ENCODE measurements around the gene CBARP. TPM values are rescaled to one million over a fixed set of nuclear protein-coding genes. Genes with fewer than 3 reads are reported as not detected.
"Not testable (repeated sequence)": the region's sequence is repeated elsewhere in the genome, so short reads cannot be mapped to it uniquely, and the experiment has no call there.

CBARP gene
- total and polyA plus RNA-seq, 2 of the 13 experiments (the other 11 are each of a cell fraction or from before 2014, with no cell fraction given), result 1.2 to 1.4 TPM

DNA sequence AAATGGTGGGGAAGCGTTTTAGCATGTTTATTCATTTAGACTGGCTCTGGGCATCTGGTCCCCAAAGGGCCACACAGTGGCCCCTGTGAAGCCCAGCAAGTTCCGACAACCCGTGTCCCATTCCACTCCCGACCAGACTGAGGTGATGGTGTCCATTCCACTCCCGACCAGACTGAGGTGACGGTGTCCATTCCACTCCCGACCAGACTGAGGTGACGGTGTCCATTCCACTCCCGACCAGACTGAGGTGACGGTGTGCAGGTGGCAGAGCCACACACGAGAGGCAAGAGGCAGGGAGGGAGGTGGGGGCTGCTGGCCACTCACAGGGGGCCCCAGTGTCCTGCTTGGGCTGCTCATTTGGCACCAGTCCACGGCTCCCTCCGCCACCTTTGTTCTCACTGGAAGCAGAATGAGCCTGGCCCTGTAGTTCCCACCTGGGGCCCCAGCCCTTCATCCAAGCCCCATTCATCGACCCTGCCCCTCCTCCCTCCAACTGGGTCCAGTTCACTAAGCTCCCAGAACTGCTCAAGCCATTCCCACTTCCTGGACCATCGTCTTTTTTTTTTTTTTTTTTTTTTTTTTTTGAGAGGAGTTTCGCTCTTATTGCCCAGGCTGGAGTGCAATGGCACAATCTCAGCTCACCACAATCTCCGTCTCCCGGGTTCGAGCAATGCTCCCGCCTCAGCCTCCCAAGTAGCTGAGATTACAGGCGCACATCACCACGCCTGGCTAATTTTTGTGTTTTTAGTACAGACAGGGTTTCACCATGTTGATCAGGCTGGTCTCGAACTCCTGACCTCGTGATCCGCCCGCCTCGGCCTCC lies 8.7 kb upstream of the CBARP start (continued):
- TF ChIP-seq NR2F6 (IDR thresholded peaks at IDR 0.05) (peak; percentile 64), NR2F6 (CRISPR knock-in tag; IDR thresholded peaks at IDR 0.05) (peak; percentile 46), ZBTB7A (CRISPR knock-in tag; IDR thresholded peaks at IDR 0.05) (peak; percentile 68; the same call in 1 of the 2 replicates), ZNF598 (CRISPR knock-in tag; IDR thresholded peaks at IDR 0.05; ENCODE audit: borderline replicate concordance) (peak; percentile 72; the same call in 1 of the 2 replicates), TOPORS (CRISPR knock-in tag; IDR thresholded peaks at IDR 0.05) (0 out of 2 replicates have a peak, but pooled peaks have one; percentile 27), GABPA (CRISPR knock-in tag; IDR thresholded peaks at IDR 0.05; ENCODE audit: low read depth) (peak; percentile 40; the same call in 1 of the 2 replicates), CC2D1A (CRISPR knock-in tag; IDR thresholded peaks at IDR 0.05) (0 out of 2 replicates have a peak, but pooled peaks have one; percentile 47), RXRB (CRISPR knock-in tag; IDR thresholded peaks at IDR 0.05; ENCODE audit: borderline replicate concordance) (peak; percentile 83), TCF7 (IDR thresholded peaks at IDR 0.05; ENCODE audit: low read depth) (peak; percentile 16; the same call in 1 of the 2 replicates), NFE2L1 (CRISPR knock-in tag; IDR thresholded peaks at IDR 0.05; ENCODE audit: borderline replicate concordance) (0 out of 2 replicates have a peak, but pooled peaks have one; percentile 24), HDAC2 (CRISPR knock-in tag; IDR thresholded peaks at IDR 0.05) (peak; percentile 50; the same call in 1 of the 2 replicates), SKI (IDR thresholded peaks at IDR 0.05; ENCODE audit: partially characterized antibody) (peak; percentile 10), SOX6 (CRISPR knock-in tag; IDR thresholded peaks at IDR 0.05) (peak; percentile 85)
- TF ChIP-seq, protein P1, sequence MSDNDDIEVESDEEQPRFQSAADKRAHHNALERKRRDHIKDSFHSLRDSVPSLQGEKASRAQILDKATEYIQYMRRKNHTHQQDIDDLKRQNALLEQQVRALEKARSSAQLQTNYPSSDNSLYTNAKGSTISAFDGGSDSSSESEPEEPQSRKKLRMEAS (IDR thresholded peaks at IDR 0.05), result peak; percentile 50
- TF ChIP-seq, protein P2, sequence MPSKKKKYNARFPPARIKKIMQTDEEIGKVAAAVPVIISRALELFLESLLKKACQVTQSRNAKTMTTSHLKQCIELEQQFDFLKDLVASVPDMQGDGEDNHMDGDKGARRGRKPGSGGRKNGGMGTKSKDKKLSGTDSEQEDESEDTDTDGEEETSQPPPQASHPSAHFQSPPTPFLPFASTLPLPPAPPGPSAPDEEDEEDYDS (CRISPR knock-in tag; IDR thresholded peaks at IDR 0.05), result 0 out of 2 replicates have a peak, but pooled peaks have one; percentile 48
- not testable (repeated sequence) for TF ChIP-seq GABPA (IDR thresholded peaks at IDR 0.05; ENCODE audit: low read depth, low read length); SOX6 (IDR thresholded peaks at IDR 0.05)
- TF ChIP-seq, protein P3, sequence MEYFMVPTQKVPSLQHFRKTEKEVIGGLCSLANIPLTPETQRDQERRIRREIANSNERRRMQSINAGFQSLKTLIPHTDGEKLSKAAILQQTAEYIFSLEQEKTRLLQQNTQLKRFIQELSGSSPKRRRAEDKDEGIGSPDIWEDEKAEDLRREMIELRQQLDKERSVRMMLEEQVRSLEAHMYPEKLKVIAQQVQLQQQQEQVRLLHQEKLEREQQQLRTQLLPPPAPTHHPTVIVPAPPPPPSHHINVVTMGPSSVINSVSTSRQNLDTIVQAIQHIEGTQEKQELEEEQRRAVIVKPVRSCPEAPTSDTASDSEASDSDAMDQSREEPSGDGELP (IDR thresholded peaks at IDR 0.05; ENCODE audit: borderline replicate concordance, low read depth), result peak; percentile 36; the same call in 1 of the 2 replicates
- TF ChIP-seq, protein P4, sequence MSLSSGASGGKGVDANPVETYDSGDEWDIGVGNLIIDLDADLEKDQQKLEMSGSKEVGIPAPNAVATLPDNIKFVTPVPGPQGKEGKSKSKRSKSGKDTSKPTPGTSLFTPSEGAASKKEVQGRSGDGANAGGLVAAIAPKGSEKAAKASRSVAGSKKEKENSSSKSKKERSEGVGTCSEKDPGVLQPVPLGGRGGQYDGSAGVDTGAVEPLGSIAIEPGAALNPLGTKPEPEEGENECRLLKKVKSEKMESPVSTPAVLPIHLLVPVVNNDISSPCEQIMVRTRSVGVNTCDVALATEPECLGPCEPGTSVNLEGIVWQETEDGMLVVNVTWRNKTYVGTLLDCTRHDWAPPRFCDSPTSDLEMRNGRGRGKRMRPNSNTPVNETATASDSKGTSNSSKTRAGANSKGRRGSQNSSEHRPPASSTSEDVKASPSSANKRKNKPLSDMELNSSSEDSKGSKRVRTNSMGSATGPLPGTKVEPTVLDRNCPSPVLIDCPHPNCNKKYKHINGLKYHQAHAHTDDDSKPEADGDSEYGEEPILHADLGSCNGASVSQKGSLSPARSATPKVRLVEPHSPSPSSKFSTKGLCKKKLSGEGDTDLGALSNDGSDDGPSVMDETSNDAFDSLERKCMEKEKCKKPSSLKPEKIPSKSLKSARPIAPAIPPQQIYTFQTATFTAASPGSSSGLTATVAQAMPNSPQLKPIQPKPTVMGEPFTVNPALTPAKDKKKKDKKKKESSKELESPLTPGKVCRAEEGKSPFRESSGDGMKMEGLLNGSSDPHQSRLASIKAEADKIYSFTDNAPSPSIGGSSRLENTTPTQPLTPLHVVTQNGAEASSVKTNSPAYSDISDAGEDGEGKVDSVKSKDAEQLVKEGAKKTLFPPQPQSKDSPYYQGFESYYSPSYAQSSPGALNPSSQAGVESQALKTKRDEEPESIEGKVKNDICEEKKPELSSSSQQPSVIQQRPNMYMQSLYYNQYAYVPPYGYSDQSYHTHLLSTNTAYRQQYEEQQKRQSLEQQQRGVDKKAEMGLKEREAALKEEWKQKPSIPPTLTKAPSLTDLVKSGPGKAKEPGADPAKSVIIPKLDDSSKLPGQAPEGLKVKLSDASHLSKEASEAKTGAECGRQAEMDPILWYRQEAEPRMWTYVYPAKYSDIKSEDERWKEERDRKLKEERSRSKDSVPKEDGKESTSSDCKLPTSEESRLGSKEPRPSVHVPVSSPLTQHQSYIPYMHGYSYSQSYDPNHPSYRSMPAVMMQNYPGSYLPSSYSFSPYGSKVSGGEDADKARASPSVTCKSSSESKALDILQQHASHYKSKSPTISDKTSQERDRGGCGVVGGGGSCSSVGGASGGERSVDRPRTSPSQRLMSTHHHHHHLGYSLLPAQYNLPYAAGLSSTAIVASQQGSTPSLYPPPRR (CRISPR knock-in tag; IDR thresholded peaks at IDR 0.05; ENCODE audit: borderline replicate concordance), result peak; percentile 64; the same call in 1 of the 2 replicates
